Activated CD8-positive, alpha-beta T cell treated with anti-CD3 and anti-CD28 coated beads, Interleukin-2, amount 10 ng/mL, durations not matched to agents 7 days and 5 days (primary cell): Measurements from ENCODE around the gene MAP3K6. TPM values are rescaled to one million over a fixed set of nuclear protein-coding genes. Genes with fewer than 3 reads are reported as not detected.

Experiments
- ATAC-seq: fragments of 150-1000 bp; cut with Tn5 transposase; one replicate; pipeline ENCODE4 v1.10.0; 2021; ENCODE audit warnings: moderate library complexity
- CTCF ChIA-PET: fragments of 350-600 bp; sonication (Branson Sonifier 250); formaldehyde crosslinking; loops from one replicate; lab custom pipeline; 2021; ENCODE audit warnings: antibody characterized with exemption; lab: Charles Lee
- POLR2A ChIA-PET: fragments of 350-600 bp; sonication (Branson Sonifier 250); formaldehyde crosslinking; loops from one replicate; lab custom pipeline; 2021; ENCODE audit warnings: antibody characterized with exemption; lab: Charles Lee
- DNase-seq: peaks from one replicate; pipeline ENCODE4 v3.0.0-alpha.2; 2020
- H3K27ac Mint-ChIP-seq: one replicate; pipeline ENCODE4 v1.8.0; 2021; ENCODE audit warnings: mild to moderate bottlenecking, mixed read lengths
- H3K27me3 Mint-ChIP-seq: one replicate; pipeline ENCODE4 v1.8.0; 2021; ENCODE audit warnings: low read depth, mixed read lengths
- H3K36me3 Mint-ChIP-seq: one replicate; pipeline ENCODE4 v1.8.0; 2021; ENCODE audit warnings: low read depth, mixed read lengths
- H3K4me1 Mint-ChIP-seq: one replicate; pipeline ENCODE4 v1.8.0; 2021; ENCODE audit warnings: low read depth, mixed read lengths
- H3K4me3 Mint-ChIP-seq: one replicate; pipeline ENCODE4 v1.8.0; 2021; ENCODE audit warnings: mild to moderate bottlenecking, mixed read lengths
- H3K9me3 Mint-ChIP-seq: one replicate; pipeline ENCODE4 v1.8.0; 2022; ENCODE audit warnings: mixed read lengths; ENCODE audit not compliant: insufficient read depth
- total RNA-seq, 2 experiments: library from RNA; stranded (reverse); gene quantifications; one replicate each; pipeline ENCODE4 v1.2.3, GENCODE V29; 2021

MAP3K6 gene
- total RNA-seq, 2 experiments from 2014 or later, result 7.8 to 12.3 TPM

GRCh38 chr1:27353166-27353565 is 13.6 kb downstream of the MAP3K6 start:
- H3K27ac Mint-ChIP-seq, result no peak overlapping the region

GRCh38 chr1:27351541-27352107 is 15.1 kb downstream of the MAP3K6 start:
- CTCF ChIA-PET, result interaction anchor here (1.2 kb wide), 1 partner anchor 19 kb away, joined by 3 read pairs; no protein-coding TSS in a partner anchor

More at GRCh38 chr1:27353166-27353565, 13.6 kb downstream of the MAP3K6 start:
- DNase-seq, result no peak
- H3K27me3 Mint-ChIP-seq, result no peaks in the 10 kb centered on the region
- POLR2A ChIA-PET, result no interaction called here
- peaks cover 2% of the 10 kb centered on the region for H3K36me3 Mint-ChIP-seq
- ATAC-seq, result no peak
- no peaks in the 10 kb centered on the region for H3K9me3 Mint-ChIP-seq
- no peak overlapping the region for H3K4me3 Mint-ChIP-seq
- H3K4me1 Mint-ChIP-seq, result peaks cover 35% of the 10 kb centered on the region
- CTCF ChIA-PET, result interaction anchor here (0.7 to 1.5 kb wide), 2 partner anchors 11 to 13 kb away, joined by 3 to 4 read pairs; partner anchors contain the start of gene SYTL1

GRCh38 chr1:27350663-27351540 is 15.9 kb downstream of the MAP3K6 start:
- POLR2A ChIA-PET, result no interaction called here
- CTCF ChIA-PET, result interaction anchor here (1.2 kb wide), 1 partner anchor 19 kb away, joined by 3 read pairs; no protein-coding TSS in a partner anchor

More at GRCh38 chr1:27351541-27352107, 15.1 kb downstream of the MAP3K6 start:
- Mint-ChIP-seq H3K27ac (no peak overlapping the region), H3K27me3 (no peaks in the 10 kb centered on the region), H3K9me3 (no peaks in the 10 kb centered on the region), H3K4me3 (no peak overlapping the region), H3K4me1 (peaks cover 24% of the 10 kb centered on the region), H3K36me3 (peaks cover 9% of the 10 kb centered on the region)
- no peak for DNase-seq
- POLR2A ChIA-PET, result no interaction called here
- ATAC-seq, result no peak

GRCh38 chr1:27349784-27350662 is 16.7 kb downstream of the MAP3K6 start:
- Mint-ChIP-seq H3K27me3 (no peaks in the 10 kb centered on the region), H3K9me3 (no peaks in the 10 kb centered on the region), H3K4me1 (peaks cover 12% of the 10 kb centered on the region), H3K4me3 (no peak overlapping the region), H3K27ac (no peak overlapping the region), H3K36me3 (peaks cover 15% of the 10 kb centered on the region)
- ATAC-seq (no peak), DNase-seq (no peak)
- POLR2A ChIA-PET, result no interaction called here
- CTCF ChIA-PET, result interaction anchor here (2.0 to 2.2 kb wide), 2 partner anchors 8 to 17 kb away, joined by 10 to 11 read pairs; no protein-coding TSS in a partner anchor

More at GRCh38 chr1:27350663-27351540, 15.9 kb downstream of the MAP3K6 start:
- H3K27me3 Mint-ChIP-seq, result no peaks in the 10 kb centered on the region
- H3K27ac Mint-ChIP-seq, result no peak overlapping the region
- no peaks in the 10 kb centered on the region for H3K9me3 Mint-ChIP-seq
- peaks cover 14% of the 10 kb centered on the region for H3K36me3 Mint-ChIP-seq
- no peak for DNase-seq
- peaks cover 21% of the 10 kb centered on the region for H3K4me1 Mint-ChIP-seq
- no peak for ATAC-seq
- H3K4me3 Mint-ChIP-seq, result no peak overlapping the region

- H3K9me3 Mint-ChIP-seq, result no peaks in the 10 kb centered on the region
- H3K36me3 Mint-ChIP-seq, result peaks cover 18% of the 10 kb centered on the region
- H3K27ac Mint-ChIP-seq, result no peak overlapping the region
- H3K4me3 Mint-ChIP-seq, result peak overlapping the region; percentile 40
- ChIA-PET POLR2A (interaction anchor here (1.2 to 1.4 kb wide), 2 partner anchors 9 to 16 kb away, joined by 5 to 6 read pairs; no protein-coding TSS in a partner anchor), CTCF (interaction anchor here (2.0 to 2.2 kb wide), 2 partner anchors 9 to 16 kb away, joined by 10 to 11 read pairs; no protein-coding TSS in a partner anchor)
- peak; percentile 65 for ATAC-seq
- no peaks in the 10 kb centered on the region for H3K27me3 Mint-ChIP-seq
- peak; percentile 36 for DNase-seq
- peaks cover 17% of the 10 kb centered on the region for H3K4me1 Mint-ChIP-seq
Observed at GRCh38 chr1:27348861-27349783, 17.6 kb downstream of the MAP3K6 start.

- ChIA-PET POLR2A (interaction anchor here (1.1 kb wide), 1 partner anchor 10 kb away, joined by 3 read pairs; no protein-coding TSS in a partner anchor), CTCF (interaction anchor here (0.9 to 7.2 kb wide), 4 partner anchors 11 to 51 kb away, joined by 3 to 99 read pairs (median 10); no protein-coding TSS in a partner anchor)
- H3K9me3 Mint-ChIP-seq, result no peaks in the 10 kb centered on the region
- H3K27ac Mint-ChIP-seq, result no peak overlapping the region
- ATAC-seq, result no peak
- H3K4me1 Mint-ChIP-seq, result peaks cover 35% of the 10 kb centered on the region
- no peak for DNase-seq
- H3K27me3 Mint-ChIP-seq, result no peaks in the 10 kb centered on the region
- H3K4me3 Mint-ChIP-seq, result no peak overlapping the region
- H3K36me3 Mint-ChIP-seq, result peaks cover 33% of the 10 kb centered on the region
Observed at GRCh38 chr1:27346991-27347624, 19.7 kb downstream of the MAP3K6 start.

GRCh38 chr1:27346357-27346756 is 20.4 kb downstream of the MAP3K6 start:
- ATAC-seq (no peak), DNase-seq (no peak)
- Mint-ChIP-seq H3K36me3 (peaks cover 33% of the 10 kb centered on the region), H3K9me3 (no peaks in the 10 kb centered on the region), H3K4me1 (peaks cover 42% of the 10 kb centered on the region), H3K27ac (peak overlapping the region; percentile 5), H3K4me3 (no peak overlapping the region), H3K27me3 (no peaks in the 10 kb centered on the region)
- CTCF ChIA-PET, result interaction anchor here (0.9 to 7.2 kb wide), 5 partner anchors 11 to 50 kb away, joined by 3 to 99 read pairs (median 4); partner anchors contain the start of gene GPR3
- POLR2A ChIA-PET, result interaction anchor here (1.1 kb wide), 1 partner anchor 10 kb away, joined by 3 read pairs; no protein-coding TSS in a partner anchor

GRCh38 chr1:27345272-27345671 is 21.5 kb downstream of the MAP3K6 start:
- DNase-seq, result no peak
- Mint-ChIP-seq H3K4me1 (peaks cover 49% of the 10 kb centered on the region), H3K36me3 (peaks cover 33% of the 10 kb centered on the region), H3K4me3 (no peak overlapping the region), H3K27ac (no peak overlapping the region), H3K27me3 (no peaks in the 10 kb centered on the region), H3K9me3 (no peaks in the 10 kb centered on the region)
- ChIA-PET POLR2A (interaction anchor here (5.0 kb wide), 1 partner anchor 11 kb away, joined by 56 read pairs; no protein-coding TSS in a partner anchor), CTCF (interaction anchor here (0.7 to 7.2 kb wide), 7 partner anchors 12 to 324 kb away, joined by 3 to 99 read pairs (median 5); partner anchors contain the start of genes GPR3 and MAP3K6)
- ATAC-seq, result no peak

- DNase-seq (no peak), ATAC-seq (no peak)
- H3K36me3 Mint-ChIP-seq, result peaks cover 37% of the 10 kb centered on the region
- POLR2A ChIA-PET, result interaction anchor here (0.6 to 5.0 kb wide), 4 partner anchors 13 to 258 kb away, joined by 3 to 56 read pairs (median 3); no protein-coding TSS in a partner anchor
- H3K4me3 Mint-ChIP-seq, result peak overlapping the region; percentile 91
- H3K9me3 Mint-ChIP-seq, result no peaks in the 10 kb centered on the region
- CTCF ChIA-PET, result interaction anchor here (0.8 to 7.2 kb wide), 8 partner anchors 11 to 52 kb away, joined by 3 to 99 read pairs (median 5); partner anchors contain the start of gene MAP3K6
- H3K27me3 Mint-ChIP-seq, result no peaks in the 10 kb centered on the region
- H3K27ac Mint-ChIP-seq, result peak overlapping the region; percentile 96
- H3K4me1 Mint-ChIP-seq, result peaks cover 56% of the 10 kb centered on the region
Observed at GRCh38 chr1:27343639-27344025, 23.1 kb downstream of the MAP3K6 start.
